ENCODE data around the gene RHOB.
"Not testable (repeated sequence)": the region's sequence is repeated elsewhere in the genome, so short reads cannot be mapped to it uniquely, and the experiment has no call there.

Gene RHOB

DNA sequence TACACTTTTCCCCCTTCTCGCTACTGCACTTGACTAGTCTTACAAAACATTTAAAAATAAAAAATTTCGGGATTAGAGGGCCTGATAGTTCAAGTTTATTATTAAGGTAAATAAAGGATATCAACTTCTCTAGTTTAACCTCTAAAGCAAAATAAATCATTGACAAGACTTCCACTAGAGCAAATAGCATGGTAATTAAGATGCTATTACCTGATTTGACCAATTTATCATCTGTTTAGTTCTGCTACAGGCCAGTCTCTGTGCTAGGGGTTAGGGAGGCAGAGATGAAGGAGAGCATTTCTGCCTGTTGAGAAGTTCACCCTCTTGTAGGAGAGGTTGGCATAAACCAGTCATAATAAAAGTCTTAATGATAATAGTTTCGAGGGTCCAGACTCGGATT lies 34.0 kb downstream of the RHOB start:
- no peak for DNase-seq

DNA sequence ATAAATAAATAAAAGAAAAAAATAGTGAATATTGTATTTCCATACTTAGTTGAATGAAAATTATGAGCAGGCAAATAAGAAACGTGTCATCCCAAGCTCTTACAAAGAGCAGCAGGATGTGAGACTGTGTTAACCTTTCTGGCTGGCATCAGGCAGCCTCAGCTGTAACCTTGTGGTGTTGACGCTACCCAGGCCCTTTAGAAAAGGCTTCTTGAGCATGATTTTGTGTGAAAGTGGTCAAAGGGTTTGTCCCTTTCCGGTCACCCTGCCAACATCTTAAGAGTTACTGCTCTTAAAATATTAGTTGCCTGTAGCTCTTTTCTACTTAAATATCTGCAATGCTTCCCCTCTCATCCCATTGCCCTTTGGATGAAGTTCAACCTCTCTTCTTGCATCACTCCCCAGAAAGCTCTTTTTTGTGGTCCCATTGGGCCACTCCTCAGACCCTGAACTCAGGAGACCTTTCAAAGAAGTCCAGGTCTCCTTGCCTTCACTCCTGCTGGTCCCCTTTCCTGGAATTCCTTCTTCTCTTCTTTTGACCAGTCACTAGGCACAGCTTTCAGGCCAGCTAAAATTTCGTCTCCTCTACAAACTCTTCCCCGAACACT lies 35.0 kb downstream of the RHOB start:
- no peak for DNase-seq

- DNase-seq = no peak
Observed at GRCh38 chr2:20482725-20483124, 35.9 kb downstream of the RHOB start.

DNA sequence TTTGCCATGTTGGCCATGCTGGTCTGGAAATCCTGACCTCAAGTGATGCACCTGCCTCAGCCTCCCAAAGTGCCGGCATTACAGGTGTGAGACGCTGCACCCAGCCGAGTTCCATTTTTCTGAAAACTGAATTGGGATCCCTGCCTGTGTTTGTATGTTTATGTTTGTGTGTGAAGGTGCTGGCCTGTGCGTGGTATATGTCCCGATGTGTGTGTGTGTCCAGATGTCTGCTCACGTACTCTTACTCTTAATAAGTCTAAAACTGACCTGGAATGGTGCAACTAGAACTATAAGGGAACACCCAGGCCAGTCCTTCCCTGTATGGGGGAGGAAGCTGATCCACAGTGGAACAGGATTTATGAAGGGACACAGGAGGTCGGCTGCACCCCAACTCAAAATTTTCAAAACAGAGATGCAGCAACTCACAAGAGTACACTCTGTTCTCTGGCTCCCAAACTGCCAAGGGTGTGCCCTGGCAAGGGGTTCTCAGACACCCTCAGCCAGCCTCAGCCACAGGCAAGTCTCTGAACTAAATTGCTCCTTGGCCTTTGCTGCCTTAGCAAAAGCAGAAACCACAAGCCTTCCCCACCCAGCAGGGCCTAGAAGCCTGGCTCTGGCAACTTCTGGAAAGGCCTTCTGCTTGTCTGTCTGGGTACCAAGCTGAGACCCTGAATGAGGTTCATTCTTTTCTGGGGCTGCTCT lies 36.5 kb downstream of the RHOB start:
- no peak for DNase-seq

GRCh38 chr2:20484034-20484617 lies 37.3 kb downstream of the RHOB start:
- no peak for DNase-seq

DNA sequence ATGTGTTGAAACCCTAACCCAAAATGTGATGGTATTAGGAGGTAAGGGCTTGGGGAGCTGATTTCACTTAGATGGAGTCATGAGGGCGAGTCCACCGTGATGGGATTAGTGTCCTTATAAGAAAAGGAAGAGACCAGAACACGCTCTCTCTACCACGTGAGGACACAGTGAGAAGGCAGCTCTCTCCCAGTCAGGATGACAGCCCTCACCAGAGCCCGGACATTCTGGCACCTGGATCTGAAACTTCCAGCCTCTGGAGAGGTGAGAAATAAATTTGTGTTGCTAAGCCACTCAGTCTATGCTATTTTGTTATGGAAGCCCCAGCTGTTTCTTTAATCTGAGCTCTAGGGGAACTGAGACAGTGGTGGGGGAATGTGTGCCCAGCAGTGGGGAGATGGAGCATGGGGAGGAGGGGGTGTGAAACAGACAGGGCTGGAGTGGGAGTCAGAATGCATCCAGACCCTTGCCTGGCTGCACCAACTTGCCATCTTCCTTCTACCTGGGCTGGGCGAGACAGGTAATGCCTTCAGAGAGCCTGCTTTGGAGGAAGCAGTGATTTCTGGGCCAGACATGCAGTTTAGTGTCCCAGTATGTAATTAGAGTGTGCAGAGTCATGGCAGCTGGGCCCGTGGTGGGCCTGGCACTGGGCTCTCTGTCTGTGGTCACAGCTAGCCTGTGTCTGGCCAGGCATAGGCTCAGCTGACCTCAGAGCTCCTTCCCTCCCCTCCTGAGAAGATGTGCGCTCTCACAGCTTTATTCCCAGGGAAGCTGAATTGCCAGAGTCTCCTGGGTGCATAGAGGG lies 38.1 kb downstream of the RHOB start:
- no peak for DNase-seq

- DNase-seq = no peak
Observed at GRCh38 chr2:20485612-20486388, 38.9 kb downstream of the RHOB start.

- DNase-seq = no peak
Observed at GRCh38 chr2:20486571-20486970, 39.7 kb downstream of the RHOB start.

DNA sequence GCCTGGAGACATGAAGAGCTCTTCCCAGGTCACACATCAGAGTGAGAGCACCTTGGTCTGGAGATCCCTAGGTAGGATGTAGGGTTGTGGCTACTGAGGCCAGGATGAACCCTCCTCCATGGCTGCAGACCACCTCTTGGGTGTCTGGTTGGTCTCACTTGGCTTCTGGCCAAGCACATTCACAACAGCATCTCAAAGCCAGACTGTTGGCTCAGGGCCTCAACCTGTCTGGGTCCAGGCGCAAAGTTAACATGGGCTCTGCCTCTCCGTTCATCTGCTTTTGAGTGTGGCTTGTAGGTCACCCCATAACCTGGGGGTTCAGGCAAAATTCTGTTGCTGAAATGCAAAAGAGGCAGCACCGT lies 40.1 kb downstream of the RHOB start:
- DNase-seq = no peak

DNA sequence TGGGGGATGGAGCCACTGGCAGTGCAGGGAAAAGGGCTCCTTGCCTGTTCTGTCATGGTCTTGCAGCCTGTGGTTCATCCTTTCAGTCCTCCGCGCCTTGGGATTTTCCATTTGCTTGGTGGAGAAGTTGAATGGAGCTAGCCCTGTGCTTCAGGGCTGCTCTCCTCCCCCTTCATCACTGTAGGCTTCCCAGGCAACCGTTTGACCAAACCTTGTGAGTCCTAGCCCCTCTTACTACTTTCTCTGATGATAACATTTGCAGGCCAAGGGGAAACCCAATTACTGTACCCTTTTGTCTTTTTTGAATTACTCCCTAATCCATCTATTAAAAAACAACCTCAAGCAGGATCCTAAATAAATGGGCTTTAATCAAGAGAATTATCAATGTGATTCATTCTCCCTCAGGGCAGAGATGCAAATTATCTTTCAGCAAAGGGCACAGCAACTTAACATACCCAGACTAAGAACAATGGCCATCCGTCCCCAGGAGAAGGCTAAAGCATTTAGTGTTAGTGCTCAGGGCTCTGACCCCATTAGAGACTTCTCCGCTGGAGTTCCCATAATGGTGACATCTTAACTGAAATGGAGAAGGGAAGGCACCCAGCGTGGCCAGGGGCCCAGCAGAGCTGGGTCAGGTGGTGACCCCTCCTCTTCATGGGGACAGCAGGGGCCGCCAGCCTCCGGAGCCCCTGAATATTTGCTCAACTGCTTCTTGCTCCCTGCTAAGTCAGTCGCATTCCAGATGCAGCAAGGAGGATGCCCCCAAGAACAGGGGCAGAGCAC lies 40.7 kb downstream of the RHOB start:
- no peak for DNase-seq

- DNase-seq = no peak
Observed at GRCh38 chr2:20488201-20488641, 41.3 kb downstream of the RHOB start.

DNA sequence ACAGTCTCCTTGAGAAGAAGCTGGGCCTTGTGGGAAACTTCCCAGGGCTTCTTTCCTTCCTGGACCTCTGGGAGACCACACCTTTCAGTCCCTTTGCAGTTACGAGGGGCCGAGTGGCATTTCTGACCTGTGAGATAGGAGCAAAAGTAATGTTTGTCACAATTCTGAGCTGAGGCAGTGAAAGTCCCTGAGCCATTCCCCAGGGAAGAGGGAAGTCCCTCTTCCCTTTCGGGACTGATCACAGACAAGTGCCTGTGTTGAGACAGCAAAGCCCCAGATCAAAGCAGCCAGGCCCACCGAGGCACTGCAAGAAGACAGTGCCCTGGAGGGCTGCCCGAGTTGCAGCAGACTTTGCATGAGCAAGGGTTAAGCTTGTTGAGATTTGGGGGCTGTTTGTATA lies 41.9 kb downstream of the RHOB start:
- no peak for DNase-seq

- DNase-seq = no peak
Observed at GRCh38 chr2:20490300-20491181, 43.7 kb downstream of the RHOB start.

DNA sequence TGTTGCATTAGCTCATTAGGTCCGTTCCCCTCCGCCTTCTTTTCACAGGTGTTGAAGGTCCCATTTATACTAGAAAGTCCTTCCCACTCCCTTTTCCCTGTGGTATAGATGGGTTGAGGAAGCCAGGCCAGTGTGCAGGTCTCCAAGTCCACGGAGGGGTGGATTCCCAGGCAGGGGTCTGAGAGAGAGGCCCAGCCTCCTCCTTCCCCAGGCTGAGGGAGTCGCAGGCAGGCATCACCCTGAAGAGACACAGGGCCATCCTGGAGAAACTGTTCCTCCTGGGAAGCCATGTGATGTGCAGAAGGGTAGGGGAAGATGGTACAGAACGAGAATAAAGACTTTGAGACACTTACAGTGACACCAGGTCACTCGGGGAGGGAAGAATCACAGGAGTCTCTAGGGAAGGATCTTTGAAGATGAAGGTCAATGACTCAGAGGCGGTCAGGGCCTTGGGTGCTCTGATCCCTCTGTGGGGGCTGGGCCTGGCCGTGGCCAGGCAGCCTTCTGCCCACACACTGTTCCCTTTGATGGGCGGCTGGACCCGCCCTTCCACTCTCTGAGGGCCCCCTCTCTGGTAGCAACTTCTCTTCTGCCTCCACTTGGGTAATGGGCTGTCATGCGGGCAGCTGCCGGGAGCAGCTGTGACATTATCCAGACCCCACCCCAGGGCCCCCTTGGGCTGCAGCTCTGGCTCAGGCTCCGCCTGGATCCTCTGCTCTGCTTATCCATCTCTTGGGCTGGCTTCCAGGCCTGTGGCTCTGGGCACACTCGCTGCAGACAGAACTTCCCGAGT lies 45.1 kb downstream of the RHOB start:
- DNase-seq = no peak

DNA sequence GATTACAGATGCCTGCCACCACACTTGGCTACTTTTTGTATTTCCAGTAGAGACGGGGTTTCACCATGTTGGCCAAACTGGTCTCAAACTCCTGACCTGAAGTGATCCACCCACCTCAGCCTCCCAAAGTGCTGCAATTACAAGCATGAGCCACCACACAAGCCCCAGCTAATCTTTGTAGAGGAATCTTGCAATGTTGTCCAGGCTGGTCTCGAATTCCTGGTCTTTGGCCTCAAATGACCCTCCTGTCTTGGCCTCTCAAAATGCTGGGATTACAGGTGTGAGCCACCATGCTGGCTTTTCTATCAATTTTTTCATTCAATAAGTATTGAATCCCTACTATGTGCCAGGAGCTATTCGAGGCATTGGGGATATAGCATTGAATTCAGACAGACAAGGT lies 46.2 kb downstream of the RHOB start:
- not testable (repeated sequence) for DNase-seq

DNA sequence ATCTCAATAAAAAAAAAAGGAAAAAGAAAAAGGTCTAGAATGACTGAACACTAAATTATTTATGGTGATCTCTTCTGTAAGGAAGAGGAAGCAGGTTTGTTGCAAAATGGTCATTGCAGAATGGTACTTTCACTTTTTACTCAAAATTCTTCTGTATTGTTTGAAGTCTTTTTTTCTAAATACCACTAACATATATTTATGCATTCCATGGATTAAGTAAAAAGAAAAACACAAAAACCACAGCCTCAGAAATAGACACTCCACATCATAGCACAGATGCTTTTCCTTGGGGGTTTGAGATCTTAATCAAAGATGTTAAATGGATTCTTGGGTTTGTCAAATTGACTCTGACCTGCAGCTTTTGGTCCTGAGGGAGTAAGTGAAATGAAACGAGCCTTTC lies 47.4 kb downstream of the RHOB start:
- DNase-seq = no peak

DNA sequence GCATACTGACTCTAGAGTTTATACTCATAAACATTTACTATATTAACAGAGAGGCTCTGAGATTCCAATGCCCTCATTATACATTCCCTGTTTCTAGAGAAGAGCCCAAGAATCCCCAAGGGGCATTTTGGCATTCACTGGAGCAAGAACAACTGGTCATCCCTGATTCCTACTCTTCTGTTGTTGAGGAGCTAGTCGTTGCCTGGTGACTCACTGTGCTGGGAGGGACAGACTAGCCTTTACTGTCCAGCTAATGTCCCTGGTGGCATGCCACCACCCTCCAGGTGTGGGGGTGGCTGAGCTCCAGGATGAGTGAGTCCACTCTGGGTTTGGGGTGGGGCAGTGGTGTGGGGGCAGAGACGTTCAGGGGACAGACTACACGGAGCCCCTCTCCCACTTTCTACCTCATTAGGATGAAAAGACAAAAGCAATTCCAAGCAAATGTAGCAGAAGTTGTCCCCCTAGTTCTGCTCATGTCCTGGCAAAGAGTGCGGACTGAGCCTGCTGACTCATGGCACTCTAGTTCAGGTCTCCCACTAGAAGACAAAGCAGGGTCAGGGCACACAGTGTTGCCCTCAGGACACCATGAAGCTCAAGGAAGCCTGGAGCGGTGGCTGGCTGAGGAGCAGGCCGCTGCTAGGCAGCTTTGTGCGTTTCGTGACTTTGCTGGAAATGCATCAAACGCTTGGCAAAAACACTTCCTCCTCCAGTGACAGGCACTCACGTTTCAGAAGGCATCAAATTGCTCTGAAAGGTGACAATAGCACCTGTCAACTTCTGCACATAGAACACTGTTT lies 49.4 kb downstream of the RHOB start:
- no peak for DNase-seq

DNA sequence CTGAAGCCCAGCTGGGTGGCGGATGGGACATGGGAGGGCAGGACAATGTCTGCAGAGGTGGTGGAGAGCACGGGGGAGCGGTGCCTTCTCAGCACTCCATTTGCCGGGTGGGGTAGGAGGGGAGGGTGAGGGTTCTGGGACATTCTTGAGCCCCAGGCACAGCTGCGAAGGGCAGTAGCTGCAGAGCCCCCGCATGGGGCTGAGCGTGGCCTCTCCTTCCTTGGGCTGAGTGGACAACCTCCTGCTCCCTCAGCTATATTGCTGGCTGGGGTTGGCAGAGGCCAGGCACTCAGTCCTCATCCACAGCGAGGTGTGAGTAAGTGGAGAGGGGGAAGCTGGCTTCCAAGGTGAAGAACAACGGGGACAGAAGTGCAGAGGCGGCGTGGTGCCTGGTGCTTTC lies 50.1 kb downstream of the RHOB start:
- DNase-seq = no peak
